NCI-H345 treated with DMSO at 0.1 percent for 48 hours (cell line): ENCODE data around the gene TBC1D5.
A peak's percentile ranks its signal among the peaks of the same experiment; 100 is the strongest.
"Not testable (repeated sequence)": the region's sequence is repeated elsewhere in the genome, so short reads cannot be mapped to it uniquely, and the experiment has no call there.

Experiments used
- DNase-seq: peaks from one replicate; lab custom pipeline; 2025; ENCODE audit not compliant: unreplicated experiment; lab: John Stamatoyannopoulos, UW

The TBC1D5 gene

DNA sequence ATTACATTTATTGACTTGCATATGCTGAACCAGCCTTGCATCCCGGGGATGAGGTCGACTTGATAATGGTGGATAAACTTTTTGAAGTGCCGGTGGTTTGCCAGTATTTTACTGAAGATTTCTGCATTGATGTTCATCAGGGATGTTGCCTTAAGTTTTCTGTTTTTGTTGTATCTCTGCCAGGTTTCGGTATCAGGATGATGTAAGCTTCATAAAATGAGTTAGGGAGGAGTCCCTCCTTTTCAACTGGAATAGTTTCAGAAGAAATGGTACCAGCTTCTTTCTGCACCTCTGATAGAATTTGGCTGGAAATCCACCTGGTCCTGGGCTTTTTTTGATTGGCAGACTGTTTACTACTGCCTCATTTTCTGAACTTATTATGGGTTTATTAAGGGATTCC, 250.8 kb downstream of the TBC1D5 start:
- no peak for DNase-seq

DNA sequence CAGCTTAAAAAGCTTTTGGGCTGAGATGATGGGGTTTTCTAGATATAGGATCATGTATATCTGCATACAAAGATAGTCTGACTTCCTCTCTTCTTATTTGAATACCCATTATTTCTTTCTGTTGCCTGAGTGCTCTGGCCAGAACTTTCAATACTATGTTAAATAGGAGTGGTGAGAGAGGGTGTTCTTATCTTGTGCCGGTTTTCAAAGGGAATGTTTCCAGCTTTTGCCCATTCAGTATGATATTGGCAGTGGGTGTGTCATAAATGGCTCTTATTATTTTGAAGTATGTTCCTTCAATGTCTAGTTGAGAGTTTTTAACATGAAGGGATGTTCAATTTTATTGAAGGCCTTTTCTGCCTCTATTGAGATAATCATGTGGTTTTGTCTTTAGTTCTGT, 251.2 kb downstream of the TBC1D5 start:
- DNase-seq, result not testable (repeated sequence)

DNA sequence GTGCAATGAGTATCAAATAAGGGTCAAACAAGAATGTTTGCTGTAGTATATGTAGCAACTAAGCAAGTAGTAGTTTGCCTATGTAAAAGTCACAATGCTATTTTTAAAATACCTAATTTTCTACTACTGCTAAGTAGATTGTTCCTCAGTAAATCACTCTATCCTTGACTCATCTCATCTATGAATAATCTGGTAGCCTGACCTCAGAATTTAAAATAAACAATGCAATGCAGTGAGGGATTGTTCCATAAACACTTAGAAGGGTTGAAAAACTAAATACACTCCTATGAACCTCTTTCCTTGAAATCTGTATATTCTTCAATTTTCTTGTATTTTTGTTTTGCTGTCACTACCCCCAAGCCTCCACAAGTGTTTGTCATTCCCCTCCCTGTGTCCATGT, 253.3 kb downstream of the TBC1D5 start:
- no peak for DNase-seq

DNA sequence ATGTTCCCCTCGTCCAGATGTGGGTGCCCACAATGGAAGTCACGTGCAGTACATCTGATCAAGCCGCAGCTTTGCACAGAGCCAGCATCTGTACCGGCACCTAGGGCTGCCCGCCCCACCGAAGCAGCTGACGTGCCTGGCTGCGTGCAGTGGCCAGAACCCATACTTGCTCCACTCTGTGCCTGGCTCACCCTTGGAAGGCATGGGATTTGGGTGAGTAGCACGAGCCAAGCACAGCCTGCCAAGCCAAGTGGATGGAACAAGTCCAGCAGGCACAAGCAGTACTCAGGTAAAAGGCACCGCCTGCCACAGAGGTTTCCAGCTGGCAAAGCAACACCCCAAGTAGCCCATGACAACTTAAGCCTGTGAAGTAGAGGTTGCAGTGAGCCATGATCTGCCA, 261.3 kb downstream of the TBC1D5 start:
- no peak for DNase-seq

DNA sequence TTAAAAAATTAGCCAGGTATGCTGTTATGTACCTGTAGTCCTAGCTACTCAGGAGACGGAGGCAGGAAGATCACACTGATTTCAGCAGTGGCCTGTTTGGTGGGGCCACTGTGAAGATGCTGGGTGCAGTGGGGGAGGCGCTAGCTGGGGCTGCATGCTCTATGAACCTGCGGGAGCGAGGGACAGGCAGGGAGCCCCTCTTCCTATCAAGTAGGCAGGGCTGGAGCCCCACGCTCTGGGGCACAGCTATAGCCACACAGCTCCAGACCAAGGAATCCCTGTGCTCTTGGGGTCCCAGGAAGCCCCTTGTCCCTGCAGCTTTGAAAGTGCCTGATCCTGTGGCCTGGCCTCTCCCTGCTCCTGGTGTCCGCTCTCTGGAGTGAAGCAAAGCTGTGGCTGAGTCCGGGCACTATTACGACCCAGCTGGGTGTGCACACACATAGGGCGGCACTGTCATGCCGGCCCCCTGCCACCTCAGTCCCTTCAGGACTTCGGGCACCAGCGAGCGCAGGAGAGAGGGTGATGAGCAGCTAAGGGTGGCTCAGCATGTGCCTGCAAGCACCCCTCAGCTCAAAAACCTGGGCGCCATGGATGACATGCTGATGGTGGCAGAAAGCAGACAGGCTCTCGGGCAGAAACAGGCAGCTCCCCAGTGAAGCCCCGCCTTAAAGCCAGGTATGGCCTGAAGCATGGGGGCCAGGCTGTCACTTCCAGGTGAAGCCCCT, 262.6 kb downstream of the TBC1D5 start:
- no peak for DNase-seq

DNA sequence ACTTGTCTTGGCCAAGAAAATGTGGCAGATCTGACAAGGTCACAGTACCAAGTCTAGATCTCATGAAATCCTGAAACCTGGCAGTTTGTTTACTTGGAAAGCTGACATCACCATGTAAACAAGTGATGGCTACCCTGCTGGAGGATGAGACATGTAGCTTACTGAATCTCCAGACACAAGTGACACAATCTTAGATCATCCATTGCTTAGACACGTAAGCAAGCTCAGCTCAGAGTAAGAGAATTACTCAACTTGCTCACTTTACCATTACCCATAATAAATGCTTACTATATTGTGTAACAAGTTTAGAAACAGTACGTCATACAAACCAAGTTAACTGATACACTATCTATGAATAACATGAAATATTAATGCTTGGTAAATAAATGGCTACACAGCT, 263.8 kb downstream of the TBC1D5 start:
- DNase-seq, result no peak

DNA sequence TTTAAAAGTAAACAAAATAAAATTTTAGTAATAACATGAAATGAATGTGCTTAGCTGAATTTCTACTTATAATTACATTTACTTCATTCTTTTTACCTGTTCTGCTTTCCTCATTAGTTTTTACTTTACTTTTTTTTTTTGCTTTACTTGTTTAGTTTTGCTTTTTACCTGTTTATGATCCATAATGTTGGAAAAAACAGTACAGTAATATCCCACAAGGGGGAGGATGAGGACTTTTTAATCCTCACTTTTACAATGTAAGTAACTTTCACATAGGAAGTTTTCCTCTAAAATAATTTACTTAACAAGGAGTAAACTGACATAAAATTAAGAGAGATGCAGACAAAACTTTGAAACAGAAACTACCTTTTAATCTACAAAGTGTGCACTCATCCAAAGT, 268.7 kb downstream of the TBC1D5 start:
- no peak for DNase-seq

DNA sequence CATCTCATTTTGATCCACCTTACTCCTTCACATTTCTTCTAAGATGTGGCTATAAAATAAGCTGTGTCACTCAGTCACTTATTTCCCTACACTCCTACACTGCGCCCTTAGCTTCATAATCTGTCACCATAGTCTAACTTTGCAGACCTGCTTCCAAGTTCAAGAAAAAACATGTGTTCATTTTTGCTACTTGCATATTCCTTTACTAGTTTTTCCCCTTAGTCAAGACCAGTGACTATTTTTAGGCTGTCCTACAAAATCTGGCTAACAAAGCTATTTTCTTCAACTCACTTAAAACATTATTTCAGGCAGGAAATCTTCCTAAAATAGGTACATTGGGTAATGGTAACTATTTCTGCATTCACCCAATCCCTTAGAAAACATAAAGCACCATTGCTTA, 272.5 kb downstream of the TBC1D5 start:
- DNase-seq, result no peak

DNA sequence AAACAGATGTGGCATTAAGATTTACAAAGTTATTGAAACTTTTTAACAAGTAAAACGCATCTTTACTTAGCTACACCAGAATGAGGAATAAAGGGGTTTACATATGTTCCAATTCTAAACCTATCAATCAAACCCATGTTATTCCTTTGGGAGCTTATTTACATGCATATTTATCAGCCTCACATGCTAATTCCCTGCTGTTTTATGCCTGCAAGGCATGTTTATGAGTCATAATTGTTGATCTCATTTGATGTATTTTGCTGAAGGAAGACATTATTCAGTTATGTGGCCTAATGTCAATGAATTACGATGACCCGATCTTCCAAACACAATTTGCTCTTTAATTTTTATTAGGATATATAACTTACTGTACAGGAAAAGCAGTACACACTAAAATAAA, 272.9 kb downstream of the TBC1D5 start:
- no peak for DNase-seq

DNA sequence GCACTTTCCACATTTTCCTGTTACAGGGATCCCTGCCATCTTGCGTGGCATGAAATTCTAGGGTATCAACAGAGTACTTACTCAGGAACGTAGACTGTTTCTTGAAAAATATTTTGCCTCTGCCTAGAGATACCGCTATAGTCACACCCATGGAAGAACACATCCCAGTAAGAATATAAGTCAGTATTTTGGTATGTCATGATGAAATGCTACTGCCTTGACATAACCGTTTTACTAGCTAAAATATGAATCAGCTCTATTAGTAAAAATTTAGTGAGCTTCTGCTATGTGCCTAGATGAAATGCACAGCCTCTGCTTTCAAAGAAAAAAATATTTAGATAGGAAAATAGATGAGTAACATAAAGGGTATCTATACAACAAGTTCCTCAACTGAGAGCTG, 276.4 kb downstream of the TBC1D5 start:
- DNase-seq, result no peak

DNA sequence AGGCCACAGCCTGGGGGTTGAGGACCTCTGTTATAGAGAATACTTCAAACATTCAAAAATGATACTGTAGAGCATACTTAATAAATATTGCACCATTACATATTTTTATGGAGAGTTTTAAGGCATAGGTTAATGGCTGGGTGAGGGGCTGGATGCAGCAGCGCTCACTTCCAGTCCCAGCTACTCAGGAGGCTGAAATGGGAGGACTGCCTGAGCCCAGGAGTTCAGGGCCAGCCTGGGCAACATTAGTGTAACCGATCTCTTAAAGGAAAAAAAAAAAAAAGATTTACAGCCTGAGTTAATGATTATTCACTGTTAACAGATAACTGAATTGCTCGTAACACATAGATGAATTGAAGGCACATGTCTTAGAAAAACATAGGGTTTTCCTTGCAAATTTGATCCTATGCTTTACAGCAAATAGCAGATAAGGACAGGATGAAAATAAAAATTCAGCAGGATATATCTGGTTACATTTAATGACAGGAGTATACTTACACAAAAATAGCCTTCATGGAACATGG, 282.9 kb downstream of the TBC1D5 start:
- no peak for DNase-seq

DNA sequence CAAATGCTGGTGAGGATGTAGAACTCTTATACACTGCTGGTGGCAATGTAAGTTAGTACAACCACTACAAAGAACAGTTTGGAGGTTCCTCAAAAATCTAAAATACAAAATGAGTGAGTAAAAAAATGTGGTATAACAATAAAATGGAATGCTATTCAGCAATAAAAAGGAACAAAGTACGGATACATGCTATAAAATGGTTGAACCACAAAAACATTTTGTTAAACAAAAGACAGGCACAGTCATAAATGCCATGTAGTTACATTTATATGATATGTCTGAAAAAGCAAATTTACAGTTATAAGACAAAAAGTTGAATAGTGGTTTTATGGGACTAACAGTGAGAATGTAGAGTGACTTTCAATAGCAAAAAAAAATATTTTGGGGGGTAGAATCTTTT, 285.8 kb downstream of the TBC1D5 start:
- no peak for DNase-seq

DNA sequence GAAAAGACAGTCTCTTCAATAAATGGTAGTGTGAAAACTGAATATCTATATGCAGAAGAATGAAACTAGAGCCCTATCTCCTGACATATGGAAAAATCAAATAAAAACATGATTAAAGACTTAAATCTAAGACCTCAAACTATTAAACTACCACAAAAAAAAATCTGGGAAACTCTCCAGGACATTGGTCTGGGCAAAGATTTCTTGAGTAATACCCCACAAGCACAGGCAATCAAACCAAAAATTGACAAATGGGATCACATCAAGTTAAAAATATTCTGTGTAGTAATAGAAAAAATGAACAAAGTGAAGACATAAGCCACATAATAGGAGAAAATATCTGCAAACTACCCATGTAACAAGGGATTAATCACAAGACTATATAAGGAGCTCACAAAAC, 286.4 kb downstream of the TBC1D5 start:
- no peak for DNase-seq

DNA sequence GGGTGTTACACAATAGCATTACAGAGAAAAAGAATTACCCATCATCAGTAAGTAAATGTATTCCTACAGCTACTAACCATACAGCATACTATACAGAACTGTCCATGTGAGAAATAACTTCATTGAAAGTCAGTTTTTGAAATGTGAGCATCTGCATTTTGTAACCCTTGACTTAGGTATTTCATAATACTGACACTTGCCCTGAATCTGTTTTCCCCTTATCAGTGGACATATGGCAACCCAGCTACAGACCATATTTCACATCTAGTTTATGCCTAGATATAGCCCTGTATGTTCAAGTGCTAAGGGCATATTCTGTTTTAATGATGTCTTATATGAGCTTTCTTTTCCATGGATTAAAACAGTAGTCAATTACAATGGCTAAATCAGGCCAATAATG, 297.6 kb downstream of the TBC1D5 start:
- no peak for DNase-seq

DNA sequence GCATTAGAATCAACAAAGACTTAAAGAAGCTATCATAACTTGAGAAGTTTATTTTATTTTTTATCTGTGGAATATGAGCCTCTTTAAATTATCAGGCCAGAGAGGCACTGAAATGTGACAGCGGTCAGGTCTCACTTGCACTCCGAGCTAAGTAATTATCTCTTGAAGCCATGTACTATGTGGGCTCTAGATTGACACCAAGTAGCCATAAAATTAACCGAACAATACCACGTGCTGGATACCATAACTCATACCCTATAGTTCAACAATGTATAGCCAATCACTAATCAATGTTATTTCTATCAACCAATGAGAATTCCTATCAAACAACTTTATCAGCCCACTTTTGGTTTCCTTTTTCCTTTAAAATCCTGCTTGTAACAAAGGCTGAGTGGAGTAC, 299.3 kb downstream of the TBC1D5 start:
- no peak for DNase-seq

DNA sequence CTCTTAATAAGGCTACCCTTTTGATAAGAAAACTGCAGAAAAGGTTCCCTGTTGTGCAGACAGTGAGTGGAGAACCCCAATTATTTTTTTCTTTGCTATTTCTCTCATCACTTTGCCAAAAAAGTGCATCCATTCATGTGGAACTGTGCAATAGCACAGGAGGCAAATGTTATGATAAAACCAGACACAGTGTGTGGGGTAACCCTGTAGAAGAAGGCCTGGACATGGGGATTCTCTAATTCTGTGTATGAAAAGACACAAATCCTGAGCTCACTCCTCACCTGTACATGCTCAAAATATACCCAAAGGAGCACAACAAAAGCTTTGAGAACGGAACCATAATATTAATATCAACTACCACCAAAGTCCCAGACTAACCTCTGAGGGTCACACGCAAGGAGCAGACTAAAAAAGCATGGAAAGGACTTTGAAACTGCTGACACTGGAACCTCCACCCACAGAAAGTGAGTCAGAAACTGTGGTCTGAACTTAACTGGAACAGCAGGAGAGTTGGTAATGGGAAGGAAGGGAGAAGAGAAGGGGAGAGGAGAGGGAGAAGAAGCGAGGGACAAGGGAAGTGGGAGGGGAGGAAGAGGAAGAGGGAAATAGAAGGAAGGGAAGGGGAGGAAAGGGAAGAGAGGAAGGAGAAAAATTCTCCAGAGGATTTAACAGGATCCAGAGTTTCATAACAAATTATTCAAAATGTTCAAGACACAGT, 299.9 kb downstream of the TBC1D5 start:
- DNase-seq, result no peak

DNA sequence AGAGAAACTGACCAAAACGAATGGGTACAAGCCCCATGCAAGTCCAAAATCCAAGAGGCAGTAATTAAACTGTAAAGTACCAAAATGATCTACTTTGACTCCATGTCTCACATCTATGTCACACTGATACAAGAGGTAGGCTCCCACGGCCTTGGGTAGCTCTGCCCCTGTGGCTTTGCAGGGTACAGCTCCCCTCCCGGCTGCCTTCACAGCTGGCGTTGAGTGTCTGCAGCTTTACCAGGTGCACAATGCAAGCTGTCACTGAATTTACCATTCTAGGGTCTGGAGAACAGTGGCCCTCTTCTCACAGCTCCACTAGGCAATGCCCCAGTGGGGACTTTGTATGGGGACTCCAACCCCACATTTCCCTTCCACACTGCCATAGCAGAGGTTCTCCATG, 308.6 kb downstream of the TBC1D5 start:
- no peak for DNase-seq

DNA sequence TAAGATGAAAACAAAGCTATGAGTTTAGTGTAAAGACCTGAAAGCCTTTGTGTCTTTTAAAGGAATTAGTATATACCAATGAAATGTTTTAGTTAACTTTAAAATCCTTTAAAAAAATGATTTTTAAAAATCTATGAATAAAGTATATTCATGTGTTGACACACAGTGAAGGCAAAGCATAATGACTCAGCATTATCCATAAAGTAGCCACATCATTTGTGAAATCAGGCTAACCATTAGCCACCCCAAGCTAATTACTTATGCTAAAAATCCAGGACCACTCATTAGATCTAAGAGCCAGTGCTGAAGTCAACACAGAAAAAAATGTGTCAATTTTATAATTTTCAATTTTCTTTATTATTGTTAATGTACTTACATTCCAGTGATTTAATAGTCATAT, 310.2 kb downstream of the TBC1D5 start:
- no peak for DNase-seq

DNA sequence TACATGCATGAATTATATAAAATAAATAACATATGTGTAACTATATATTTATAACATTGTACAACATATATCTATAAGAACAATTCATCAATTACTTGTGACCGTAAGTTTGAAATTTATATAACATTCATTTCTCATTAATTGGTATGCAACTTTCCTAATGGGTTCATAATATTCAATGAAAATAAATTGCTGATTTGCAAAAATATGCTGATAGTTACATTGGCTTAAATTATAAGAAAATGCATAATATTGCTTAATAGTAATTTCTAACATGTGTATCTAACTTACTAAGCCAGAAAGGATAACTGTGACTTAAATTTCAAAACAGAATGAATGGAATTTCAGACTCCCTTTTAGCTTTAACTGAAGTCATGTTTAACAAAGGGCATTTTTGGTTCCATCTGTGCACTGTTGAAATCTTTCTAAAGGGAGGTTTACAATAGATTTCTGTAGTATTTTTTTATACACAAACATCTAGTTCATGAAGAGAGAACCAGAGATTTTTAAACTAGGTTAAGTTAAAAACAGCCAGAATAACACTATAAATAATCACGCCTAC, 310.9 kb downstream of the TBC1D5 start:
- no peak for DNase-seq

DNA sequence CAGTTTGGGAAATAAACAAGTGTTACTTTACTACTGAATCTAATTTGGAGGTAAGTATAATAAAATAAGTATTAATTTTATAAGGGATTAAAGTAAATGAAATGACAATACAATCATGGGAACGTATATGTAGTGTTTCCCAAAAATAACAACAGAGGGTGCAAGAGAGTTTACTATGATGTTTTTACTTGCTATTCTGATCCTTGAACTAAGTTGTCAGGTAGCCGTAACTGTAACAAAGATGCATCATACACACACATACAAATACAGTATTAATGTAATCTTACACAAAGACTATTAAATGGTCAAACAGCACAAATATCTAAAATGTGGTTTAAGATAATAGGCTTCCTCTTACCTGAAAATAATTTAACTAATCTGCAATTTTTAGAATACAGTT, 311.4 kb downstream of the TBC1D5 start:
- DNase-seq, result peak; percentile 1

DNA sequence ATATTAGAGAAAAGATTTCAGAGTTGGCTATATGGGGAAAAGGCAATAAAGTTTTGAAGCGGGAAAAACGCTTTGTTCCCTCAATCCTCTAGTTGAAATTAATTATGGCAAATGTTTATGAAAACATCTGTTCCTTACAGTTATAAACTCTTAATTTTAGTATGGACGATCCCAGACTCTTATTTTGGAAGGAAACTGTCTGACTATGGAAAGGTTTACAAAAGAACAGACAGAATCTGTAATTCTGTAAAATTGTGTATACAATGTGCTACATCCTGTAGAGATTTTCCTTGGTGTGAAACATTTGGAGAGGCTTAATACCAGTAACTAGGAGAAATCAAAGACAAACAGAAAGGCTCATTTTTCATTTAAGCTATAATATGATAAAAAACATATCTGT, 311.8 kb downstream of the TBC1D5 start:
- no peak for DNase-seq

DNA sequence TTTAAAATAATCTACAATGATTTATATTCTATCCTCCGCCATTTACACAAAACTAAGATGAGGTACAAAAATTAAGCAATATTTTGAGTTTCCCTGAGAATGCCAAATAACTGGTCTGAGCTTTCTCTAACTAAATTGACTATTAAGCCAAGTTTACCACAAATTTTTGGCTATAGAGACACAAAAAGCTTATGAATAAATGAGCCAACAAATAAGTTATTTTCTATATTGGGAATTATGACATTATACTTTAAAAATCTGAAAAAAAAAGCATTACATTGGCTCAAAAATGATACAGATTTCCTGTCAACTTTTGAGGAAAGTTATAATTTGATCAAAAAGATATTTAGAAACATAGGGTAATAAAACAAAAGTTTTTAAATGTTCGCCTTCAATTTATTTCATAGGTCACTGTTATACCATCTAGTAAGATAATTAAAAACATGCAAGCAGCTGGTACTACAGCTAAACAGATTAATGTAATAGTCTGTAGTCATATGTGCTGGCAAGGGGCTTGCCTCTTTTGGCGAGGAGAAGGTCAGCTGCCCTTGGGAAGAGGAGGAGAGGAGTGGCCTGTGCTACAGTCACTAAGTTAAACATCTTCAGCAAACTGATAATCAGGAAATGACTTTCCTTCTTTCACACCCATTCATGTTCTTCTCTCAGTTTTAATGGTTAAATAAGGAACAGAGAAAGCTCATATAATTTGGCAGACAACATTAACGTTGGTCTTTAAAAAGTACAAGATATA, 318.5 kb downstream of the TBC1D5 start:
- no peak for DNase-seq
